Measurements from ENCODE around the gene MARCHF3.
"Not testable (repeated sequence)": the region's sequence is repeated elsewhere in the genome, so short reads cannot be mapped to it uniquely, and the experiment has no call there.

Gene MARCHF3

GRCh38 chr5:126851501-126852011 is 178.8 kb downstream of the MARCHF3 start:
- H3K4me3 ChIP-seq, result no peak overlapping the region
- H3K9me3 ChIP-seq (ENCODE audit: low read depth, low read length), result no peaks in the 10 kb centered on the region
- DNase-seq (ENCODE audit: low read depth, low spot score), result no peak
- H3K36me3 ChIP-seq (ENCODE audit: insufficient read depth, low read length), result peaks cover 9% of the 10 kb centered on the region; the same call in 1 of the 2 replicates
- no peak overlapping the region for H3K27ac ChIP-seq
- no peak for TF ChIP-seq FOXP2 (optimal IDR thresholded peaks at IDR 0.05; ENCODE audit: control extremely low read depth, extremely low read length, insufficient read depth)
- no peak for TF ChIP-seq POLR2AphosphoS5 (IDR thresholded peaks at IDR 0.05; ENCODE audit: borderline replicate concordance, low read depth, low read length)
- TF ChIP-seq EZH2 (IDR thresholded peaks at IDR 0.05), result no peak
- H3K9ac ChIP-seq (ENCODE audit: insufficient read length), result no peak overlapping the region

DNA sequence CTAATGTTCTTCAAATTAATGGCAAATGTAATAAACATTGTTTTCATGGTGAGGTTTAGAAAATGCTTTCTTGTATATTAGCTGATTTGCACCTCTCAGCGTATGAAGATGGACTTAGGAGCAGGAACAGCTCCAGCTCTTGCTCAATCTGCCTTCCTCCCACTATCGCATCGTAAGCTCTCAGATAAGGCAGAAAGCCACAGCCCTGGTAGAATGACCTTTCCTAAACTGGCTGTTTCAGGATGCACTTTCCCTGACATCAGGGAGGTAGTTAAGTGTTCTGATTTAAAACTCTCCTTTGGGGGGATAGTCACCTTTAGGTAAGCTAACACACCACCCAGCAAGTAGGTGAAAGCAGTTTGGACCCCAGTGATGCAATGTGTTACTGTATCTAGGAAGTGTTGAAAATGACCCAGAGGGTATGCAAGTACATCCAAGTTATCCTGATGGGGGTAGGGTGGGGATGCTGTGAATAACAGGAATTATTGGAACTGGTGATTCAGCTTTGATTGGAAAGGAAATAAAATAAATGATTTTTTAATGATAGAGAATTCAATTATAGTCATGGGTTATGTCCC is 181.2 kb downstream of the MARCHF3 start:
- H3K9ac ChIP-seq (ENCODE audit: insufficient read length), result no peak overlapping the region
- H3K27ac ChIP-seq, result no peak overlapping the region
- no peak overlapping the region for H3K4me3 ChIP-seq
- no peaks in the 10 kb centered on the region for H3K9me3 ChIP-seq (ENCODE audit: low read depth, low read length)
- peaks cover 9% of the 10 kb centered on the region; the same call in 1 of the 2 replicates for H3K36me3 ChIP-seq (ENCODE audit: insufficient read depth, low read length)
- TF ChIP-seq FOXP2 (optimal IDR thresholded peaks at IDR 0.05; ENCODE audit: control extremely low read depth, extremely low read length, insufficient read depth), result no peak
- no peak for TF ChIP-seq POLR2AphosphoS5 (IDR thresholded peaks at IDR 0.05; ENCODE audit: borderline replicate concordance, low read depth, low read length)
- no peak for TF ChIP-seq EZH2 (IDR thresholded peaks at IDR 0.05)
- no peak for DNase-seq (ENCODE audit: low read depth, low spot score)

- TF ChIP-seq EZH2 (IDR thresholded peaks at IDR 0.05) (no peak), POLR2AphosphoS5 (IDR thresholded peaks at IDR 0.05; ENCODE audit: borderline replicate concordance, low read depth, low read length) (no peak), FOXP2 (optimal IDR thresholded peaks at IDR 0.05; ENCODE audit: control extremely low read depth, extremely low read length, insufficient read depth) (no peak)
- Histone ChIP-seq H3K27ac (no peak overlapping the region), H3K36me3 (ENCODE audit: insufficient read depth, low read length) (peaks cover 6% of the 10 kb centered on the region; the same call in 1 of the 2 replicates), H3K9me3 (ENCODE audit: low read depth, low read length) (no peaks in the 10 kb centered on the region), H3K9ac (ENCODE audit: insufficient read length) (no peak overlapping the region), H3K4me3 (no peak overlapping the region)
- DNase-seq (ENCODE audit: low read depth, low spot score), result no peak
Observed at GRCh38 chr5:126848253-126848652, 182.1 kb downstream of the MARCHF3 start.

DNA sequence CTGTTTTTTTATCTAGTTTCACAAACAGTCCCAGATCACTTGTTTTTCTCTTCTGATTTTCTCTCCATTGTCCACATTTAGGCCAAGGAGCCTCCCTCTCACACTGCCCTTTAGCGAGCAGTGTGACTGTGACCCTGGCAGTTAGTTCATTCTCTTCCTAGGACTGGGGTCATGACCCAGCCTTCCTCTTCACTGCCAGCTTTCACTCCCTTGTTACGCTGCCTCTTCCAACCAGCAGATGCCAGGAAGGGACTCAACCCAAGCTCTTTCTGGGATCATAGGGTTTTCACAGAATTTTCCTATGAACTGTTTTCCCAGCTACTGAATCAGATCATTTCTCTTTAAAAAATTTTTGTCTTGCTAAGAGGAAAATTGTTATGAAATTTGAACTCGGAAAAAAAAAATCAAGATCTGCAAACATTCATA is 182.5 kb downstream of the MARCHF3 start:
- H3K9me3 ChIP-seq (ENCODE audit: low read depth, low read length), result no peaks in the 10 kb centered on the region
- H3K4me3 ChIP-seq, result no peak overlapping the region
- H3K36me3 ChIP-seq (ENCODE audit: insufficient read depth, low read length), result peaks cover 6% of the 10 kb centered on the region; the same call in 1 of the 2 replicates
- no peak for TF ChIP-seq FOXP2 (optimal IDR thresholded peaks at IDR 0.05; ENCODE audit: control extremely low read depth, extremely low read length, insufficient read depth)
- TF ChIP-seq EZH2 (IDR thresholded peaks at IDR 0.05), result no peak
- no peak for TF ChIP-seq POLR2AphosphoS5 (IDR thresholded peaks at IDR 0.05; ENCODE audit: borderline replicate concordance, low read depth, low read length)
- no peak for DNase-seq (ENCODE audit: low read depth, low spot score)
- H3K9ac ChIP-seq (ENCODE audit: insufficient read length), result no peak overlapping the region
- no peak overlapping the region for H3K27ac ChIP-seq

- no peak for DNase-seq (ENCODE audit: low read depth, low spot score)
- H3K9ac ChIP-seq (ENCODE audit: insufficient read length), result no peak overlapping the region
- peaks cover 6% of the 10 kb centered on the region; the same call in 1 of the 2 replicates for H3K36me3 ChIP-seq (ENCODE audit: insufficient read depth, low read length)
- H3K27ac ChIP-seq, result no peak overlapping the region
- no peak overlapping the region for H3K4me3 ChIP-seq
- TF ChIP-seq POLR2AphosphoS5 (IDR thresholded peaks at IDR 0.05; ENCODE audit: borderline replicate concordance, low read depth, low read length) (no peak), EZH2 (IDR thresholded peaks at IDR 0.05) (no peak), FOXP2 (optimal IDR thresholded peaks at IDR 0.05; ENCODE audit: control extremely low read depth, extremely low read length, insufficient read depth) (no peak)
- H3K9me3 ChIP-seq (ENCODE audit: low read depth, low read length), result no peaks in the 10 kb centered on the region
Observed at GRCh38 chr5:126847456-126847820, 182.9 kb downstream of the MARCHF3 start.

GRCh38 chr5:126846744-126847455 is 183.5 kb downstream of the MARCHF3 start:
- DNase-seq (ENCODE audit: low read depth, low spot score), result no peak
- Histone ChIP-seq H3K9me3 (ENCODE audit: low read depth, low read length) (no peaks in the 10 kb centered on the region), H3K4me3 (no peak overlapping the region), H3K9ac (ENCODE audit: insufficient read length) (no peak overlapping the region), H3K27ac (0 out of 2 replicates have a peak overlapping the region, but pooled peaks have one; percentile 10), H3K36me3 (ENCODE audit: insufficient read depth, low read length) (peaks cover 6% of the 10 kb centered on the region; the same call in 1 of the 2 replicates)
- TF ChIP-seq FOXP2 (optimal IDR thresholded peaks at IDR 0.05; ENCODE audit: control extremely low read depth, extremely low read length, insufficient read depth) (no peak), EZH2 (IDR thresholded peaks at IDR 0.05) (no peak), POLR2AphosphoS5 (IDR thresholded peaks at IDR 0.05; ENCODE audit: borderline replicate concordance, low read depth, low read length) (no peak)

GRCh38 chr5:126846344-126846743 is 184.0 kb downstream of the MARCHF3 start:
- Histone ChIP-seq H3K36me3 (ENCODE audit: insufficient read depth, low read length) (peaks cover 6% of the 10 kb centered on the region; the same call in 1 of the 2 replicates), H3K9me3 (ENCODE audit: low read depth, low read length) (no peaks in the 10 kb centered on the region), H3K4me3 (no peak overlapping the region), H3K9ac (ENCODE audit: insufficient read length) (no peak overlapping the region), H3K27ac (0 out of 2 replicates have a peak overlapping the region, but pooled peaks have one; percentile 10)
- no peak for DNase-seq (ENCODE audit: low read depth, low spot score)
- no peak for TF ChIP-seq EZH2 (IDR thresholded peaks at IDR 0.05)
- TF ChIP-seq POLR2AphosphoS5 (IDR thresholded peaks at IDR 0.05; ENCODE audit: borderline replicate concordance, low read depth, low read length), result no peak
- no peak for TF ChIP-seq FOXP2 (optimal IDR thresholded peaks at IDR 0.05; ENCODE audit: control extremely low read depth, extremely low read length, insufficient read depth)

- DNase-seq (ENCODE audit: low read depth, low spot score); H3K9me3 ChIP-seq (ENCODE audit: low read depth, low read length); H3K9ac ChIP-seq (ENCODE audit: insufficient read length); H3K4me3 ChIP-seq; H3K36me3 ChIP-seq (ENCODE audit: insufficient read depth, low read length): not testable (repeated sequence)
- H3K27ac ChIP-seq, result peak overlapping the region; percentile 50; the same call in 1 of the 2 replicates
Observed at GRCh38 chr5:126845470-126846070, 184.8 kb downstream of the MARCHF3 start.

DNA sequence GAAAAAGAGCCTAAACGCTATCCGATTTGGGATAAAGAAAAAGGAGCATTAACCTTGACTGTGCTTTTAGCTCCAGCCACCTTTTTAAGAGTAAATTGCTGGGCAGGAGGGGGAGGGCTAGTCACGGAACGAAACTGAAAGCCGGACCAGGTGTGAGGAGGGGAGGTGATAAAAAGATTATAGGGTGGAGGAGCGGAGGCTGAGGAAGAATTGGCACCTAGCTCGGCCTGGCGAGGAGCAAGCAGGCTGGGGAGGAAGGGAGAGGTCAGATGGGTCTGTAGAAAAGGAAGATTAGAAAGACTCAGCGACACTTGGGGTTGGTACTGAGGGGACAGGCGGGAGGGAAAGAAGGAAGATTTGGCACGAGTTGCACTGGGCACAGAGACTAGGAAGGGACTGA is 187.0 kb downstream of the MARCHF3 start:
- DNase-seq (ENCODE audit: low read depth, low spot score); H3K27ac ChIP-seq; H3K36me3 ChIP-seq (ENCODE audit: insufficient read depth, low read length); H3K9me3 ChIP-seq (ENCODE audit: low read depth, low read length); H3K9ac ChIP-seq (ENCODE audit: insufficient read length); H3K4me3 ChIP-seq: not testable (repeated sequence)

DNA sequence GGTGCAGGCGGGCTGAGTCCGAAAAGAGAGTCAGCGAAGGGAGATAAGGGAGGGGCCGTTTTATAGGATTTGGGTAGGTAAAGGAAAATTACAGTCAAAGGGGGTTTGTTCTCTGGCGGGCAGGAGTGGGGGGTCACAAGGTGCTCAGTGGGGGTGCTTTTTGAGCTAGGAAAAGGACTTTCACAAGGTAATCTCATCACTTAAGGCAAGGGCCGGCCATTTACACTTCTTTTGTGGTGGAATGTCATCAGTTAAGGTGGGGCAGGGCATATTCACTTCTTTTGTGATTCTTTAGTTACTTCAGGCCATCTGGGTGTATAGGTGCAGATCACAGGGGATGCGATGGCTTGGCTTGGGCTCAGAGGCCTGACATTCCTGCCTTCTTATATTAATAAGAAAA is 191.0 kb downstream of the MARCHF3 start:
- H3K4me3 ChIP-seq; H3K9me3 ChIP-seq (ENCODE audit: low read depth, low read length); H3K9ac ChIP-seq (ENCODE audit: insufficient read length); DNase-seq (ENCODE audit: low read depth, low spot score); H3K27ac ChIP-seq: not testable (repeated sequence)
- peaks cover 38% of the 10 kb centered on the region for H3K36me3 ChIP-seq (ENCODE audit: insufficient read depth, low read length)

All from SK-N-MC (cell line).